IMR-90 (cell line): Measurements from ENCODE around the gene GATAD2A. TPM values are rescaled to one million over a fixed set of nuclear protein-coding genes. Genes with fewer than 3 reads are reported as not detected.
A peak's percentile ranks its signal among the peaks of the same experiment; 100 is the strongest.

ENCODE experiments used
- ATAC-seq: fragments of 200-7000 bp; cut with Tn5 transposase; 2 replicates; pipeline ENCODE4 v1.9.1; 2020; ENCODE audit warnings: low read depth, mild to moderate bottlenecking, moderate library complexity
- BruUV-seq: library from RNA; stranded (reverse); fragments of 400-500 nt; replicated peaks from 2 replicates; lab custom pipeline; 2021; lab: Mats Ljungman, UMichigan
- CTCF ChIA-PET: fragments of 300-600 bp; formaldehyde crosslinking; extraction: SDS; loops from one replicate; lab custom pipeline; 2021; ENCODE audit warnings: antibody characterized with exemption; lab: Yijun Ruan, JAX
- POLR2A ChIA-PET: fragments of 300-600 bp; sonication (Branson Sonifier 250); formaldehyde crosslinking; loops from one replicate; lab custom pipeline; 2022; ENCODE audit warnings: antibody characterized with exemption; ENCODE audit not compliant: unreplicated experiment; lab: Charles Lee
- DNase-seq: peaks from one replicate; pipeline ENCODE4 v3.0.0; 2013
- H2AFZ ChIP-seq: replicated peaks from 2 replicates; pipeline ENCODE3; 2013; ENCODE audit warnings: low read length, mild to moderate bottlenecking; ENCODE audit not compliant: poor library complexity
- H2AK5ac ChIP-seq: 2 replicates; pipeline ENCODE4 v1.6.1; 2013; ENCODE audit warnings: low read depth, low read length, inconsistent platforms
- H2AK9ac ChIP-seq: replicated peaks from 2 replicates; pipeline ENCODE3; 2013; ENCODE audit warnings: mild to moderate bottlenecking, low read depth, low read length, moderate library complexity; ENCODE audit not compliant: poor library complexity
- H2BK120ac ChIP-seq: 2 replicates; pipeline ENCODE4 v1.6.1; 2013; ENCODE audit warnings: low read depth, low read length, inconsistent platforms
- H2BK15ac ChIP-seq: 3 replicates; pipeline ENCODE4 v1.6.1; 2013; ENCODE audit warnings: low read depth, low read length, inconsistent platforms
- H2BK20ac ChIP-seq: 2 replicates; pipeline ENCODE4 v1.6.1; 2013; ENCODE audit warnings: low read depth, mild to moderate bottlenecking, inconsistent platforms, low read length, moderate library complexity
- H2BK5ac ChIP-seq: 2 replicates; pipeline ENCODE4 v1.6.1; 2013; ENCODE audit warnings: mild to moderate bottlenecking, low read depth, low read length, inconsistent platforms; ENCODE audit not compliant: poor library complexity, severe bottlenecking
- H3K14ac ChIP-seq: replicated peaks from 2 replicates; pipeline ENCODE4 v1.6.1; 2013; ENCODE audit warnings: low read depth, low read length, inconsistent platforms
- H3K18ac ChIP-seq: 2 replicates; pipeline ENCODE4 v1.6.1; 2013; ENCODE audit warnings: low read depth, low read length, control low read depth
- H3K23ac ChIP-seq: 2 replicates; pipeline ENCODE4 v1.6.1; 2013; ENCODE audit warnings: low read depth, low read length, inconsistent platforms
- H3K27ac ChIP-seq: 2 replicates; pipeline ENCODE4 v1.5.1; 2013; ENCODE audit warnings: mild to moderate bottlenecking, control low read depth, low read length; ENCODE audit not compliant: insufficient read depth
- H3K27me3 ChIP-seq: 2 replicates; pipeline ENCODE4 v1.6.1; 2013; ENCODE audit warnings: low read length; ENCODE audit not compliant: control insufficient read depth, insufficient read depth
- H3K36me3 ChIP-seq: 2 replicates; pipeline ENCODE4 v1.6.1; 2013; ENCODE audit warnings: low read length, mixed read lengths; ENCODE audit not compliant: control insufficient read depth, insufficient read depth
- H3K4ac ChIP-seq: 2 replicates; pipeline ENCODE4 v1.6.1; 2013; ENCODE audit warnings: low read depth, low read length, inconsistent platforms
- H3K4me1 ChIP-seq: 2 replicates; pipeline ENCODE4 v1.6.1; 2013; ENCODE audit warnings: low read length, mixed read lengths; ENCODE audit not compliant: control insufficient read depth, insufficient read depth
- H3K4me2 ChIP-seq: 2 replicates; pipeline ENCODE4 v1.6.1; 2013; ENCODE audit warnings: low read depth, mild to moderate bottlenecking, control low read depth, low read length, moderate library complexity
- H3K4me3 ChIP-seq: 2 replicates; pipeline ENCODE4 v1.5.1; 2013; ENCODE audit warnings: low read depth, mild to moderate bottlenecking, control low read depth, low read length, moderate library complexity; ENCODE audit not compliant: insufficient read depth
- H3K56ac ChIP-seq: 2 replicates; pipeline ENCODE4 v1.6.1; 2013; ENCODE audit warnings: low read length, inconsistent platforms; ENCODE audit not compliant: insufficient read depth; ENCODE audit errors: extremely low read depth
- H3K79me1 ChIP-seq, 2 experiments: 2 replicates each; pipeline ENCODE4 v1.6.1; 2013; ENCODE audit warnings: low read length in 2 of 2, inconsistent platforms in 1 of 2, low read depth in 1 of 2
- H3K9ac ChIP-seq: 2 replicates; pipeline ENCODE4 v1.6.1; 2013; ENCODE audit warnings: low read depth, low read length, control low read depth
- H3K9me1 ChIP-seq: 2 replicates; pipeline ENCODE4 v1.6.1; 2013; ENCODE audit warnings: low read length, inconsistent platforms; ENCODE audit not compliant: insufficient read depth
- H3K9me3 ChIP-seq: 2 replicates; pipeline ENCODE4 v1.6.1; 2013; ENCODE audit warnings: low read length; ENCODE audit not compliant: control insufficient read depth, insufficient read depth
- H4K20me1 ChIP-seq: 2 replicates; pipeline ENCODE4 v1.6.1; 2013; ENCODE audit warnings: low read length, inconsistent platforms; ENCODE audit not compliant: insufficient read depth
- H4K5ac ChIP-seq: 2 replicates; pipeline ENCODE4 v1.6.1; 2013; ENCODE audit warnings: mild to moderate bottlenecking, low read depth, low read length, control low read depth
- H4K8ac ChIP-seq, 2 experiments: 2 replicates each; pipeline ENCODE4 v1.6.1; 2013; ENCODE audit warnings: low read depth in 2 of 2, low read length in 2 of 2, control low read depth in 1 of 2, inconsistent platforms in 1 of 2
- H4K91ac ChIP-seq: 2 replicates; pipeline ENCODE4 v1.6.1; 2013; ENCODE audit warnings: low read depth, low read length, inconsistent platforms; ENCODE audit not compliant: insufficient read depth
- POLR2A ChIP-seq: IDR thresholded peaks from 2 replicates; pipeline ENCODE4 v1.6.1; 2012; ENCODE audit warnings: mild to moderate bottlenecking, low read depth, low read length
- SMC3 ChIP-seq: fragments of 150-350 bp; IDR thresholded peaks from 2 replicates; pipeline ENCODE4 v1.6.1; 2016; ENCODE audit warnings: low read depth, mild to moderate bottlenecking, antibody characterized with exemption, low read length, moderate library complexity
- WGBS, 2 experiments: methylation state at CpG; one replicate each; pipeline versions ENCODE4 v1.1.5 to v1.1.7; 2013; ENCODE audit warnings: missing lambda C conversion rate in 2 of 2; ENCODE audit not compliant: insufficient read length in 1 of 2; ENCODE audit errors: extremely low coverage in 2 of 2; 5-methylcytosine and 5-hydroxymethylcytosine counted together
- dilution Hi-C: fragments of 300-500 bp; cut with HindIII; formaldehyde crosslinking; loops from one replicate; pipeline ENCODE4 v1.14.3; 2018; ENCODE audit warnings: low sequenced_read_pairs; ENCODE audit not compliant: unreplicated experiment
- in situ Hi-C: fragments of 300-500 bp; cut with MboI; formaldehyde crosslinking; loops from 3 replicates; pipeline ENCODE4 v1.14.3; 2019; ENCODE audit warnings: low sequenced_read_pairs, inconsistent platforms, mixed read lengths
- intact Hi-C: fragments of 100-400 bp; cut with micrococcal nuclease; formaldehyde crosslinking; loops from 2 replicates; pipeline ENCODE4 v1.10.0; 2022
- polyA plus RNA-seq, 3 experiments: library from polyadenylated mRNA; depleted of rRNA; stranded (reverse); fragments of >200 nt; gene quantifications; 2 replicates each; pipeline ENCODE4 v1.2.3, GENCODE V29; 2012; ENCODE audit warnings: low replicate concordance in 1 of 3
- total RNA-seq: library from RNA; depleted of rRNA; stranded (reverse); fragments of >200 nt; gene quantifications from 2 replicates; pipeline ENCODE4 v1.2.3, GENCODE V29; 2012
- TF ChIP-seq, protein P1 (sequence below): conservative IDR thresholded peaks from 2 replicates; pipeline ENCODE4 v1.5.1; 2012; ENCODE audit warnings: mild to moderate bottlenecking, low read depth, low read length, improper control_type of control experiment

Gene GATAD2A
- total and polyA plus RNA-seq, 2 of the 4 experiments (the other 2 are of a cell fraction) = 23.5 to 33.2 TPM

GRCh38 chr19:19528721-19529490 is 123.4 kb downstream of the GATAD2A start, which contains the start of gene YJEFN3:
Gene YJEFN3 (plus strand): TSS chr19:19528911. CDS start chr19:19528933, 22 bp downstream.
- Histone ChIP-seq H3K79me1 (peaks cover 6 to 22% of the 10 kb centered on the region in 2 experiments; a peak in 3 of 4 replicates), H3K9me3 (no peaks in the 10 kb centered on the region), H3K4ac (no peak within 1 kb of the TSS), H4K91ac (no peak within 1 kb of the TSS), H3K9me1 (no peaks in the 10 kb centered on the region), H2BK15ac (no peak within 1 kb of the TSS), H3K4me2 (no peak within 1 kb of the TSS), H2BK120ac (no peak within 1 kb of the TSS), H3K56ac (no peak within 1 kb of the TSS), H3K27me3 (no peaks in the 10 kb centered on the region), H3K18ac (no peak within 1 kb of the TSS), H2BK5ac (no peak within 1 kb of the TSS), H3K4me3 (no peak within 1 kb of the TSS), H3K4me1 (peaks cover 7% of the 10 kb centered on the region), H4K5ac (no peak within 1 kb of the TSS), H3K9ac (no peak within 1 kb of the TSS), H2AK5ac (no peak within 1 kb of the TSS), H4K8ac (no peak within 1 kb of the TSS), H3K27ac (no peak within 1 kb of the TSS), H4K20me1 (peaks cover 33% of the 10 kb centered on the region), H2AFZ (peak within 1 kb of the TSS; percentile 67), H2BK20ac (no peak within 1 kb of the TSS), H3K23ac (no peak within 1 kb of the TSS), H3K14ac (no peak within 1 kb of the TSS), H3K36me3 (peaks cover 23% of the 10 kb centered on the region), H2AK9ac (no peak within 1 kb of the TSS)
- DNase-seq = peak; percentile 19
- POLR2A ChIA-PET = no interaction called here
- intact Hi-C loops = no loop called here
- WGBS, 2 experiments = 54% methylated on average over 21 of the region's 50 CpGs; no CpG with 5 or more reads in 1 of the 2 experiments
- in situ Hi-C loops = loop anchor here (25.0 kb wide), 1 partner anchor 433 kb away; no protein-coding TSS in a partner anchor
- dilution Hi-C loops = no loop called here
- CTCF ChIA-PET = interaction anchor here (1.0 kb wide), 1 partner anchor 115 kb away, joined by 4 read pairs; the partner anchor contains the start of gene GMIP
- BruUV-seq = no TSS peak
- no peak for ATAC-seq
- TF ChIP-seq SMC3 = no peak
- TF ChIP-seq, protein P1, sequence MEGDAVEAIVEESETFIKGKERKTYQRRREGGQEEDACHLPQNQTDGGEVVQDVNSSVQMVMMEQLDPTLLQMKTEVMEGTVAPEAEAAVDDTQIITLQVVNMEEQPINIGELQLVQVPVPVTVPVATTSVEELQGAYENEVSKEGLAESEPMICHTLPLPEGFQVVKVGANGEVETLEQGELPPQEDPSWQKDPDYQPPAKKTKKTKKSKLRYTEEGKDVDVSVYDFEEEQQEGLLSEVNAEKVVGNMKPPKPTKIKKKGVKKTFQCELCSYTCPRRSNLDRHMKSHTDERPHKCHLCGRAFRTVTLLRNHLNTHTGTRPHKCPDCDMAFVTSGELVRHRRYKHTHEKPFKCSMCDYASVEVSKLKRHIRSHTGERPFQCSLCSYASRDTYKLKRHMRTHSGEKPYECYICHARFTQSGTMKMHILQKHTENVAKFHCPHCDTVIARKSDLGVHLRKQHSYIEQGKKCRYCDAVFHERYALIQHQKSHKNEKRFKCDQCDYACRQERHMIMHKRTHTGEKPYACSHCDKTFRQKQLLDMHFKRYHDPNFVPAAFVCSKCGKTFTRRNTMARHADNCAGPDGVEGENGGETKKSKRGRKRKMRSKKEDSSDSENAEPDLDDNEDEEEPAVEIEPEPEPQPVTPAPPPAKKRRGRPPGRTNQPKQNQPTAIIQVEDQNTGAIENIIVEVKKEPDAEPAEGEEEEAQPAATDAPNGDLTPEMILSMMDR = no peak
- TF ChIP-seq POLR2A = no peak
